Cerebellar cortex (tissue), 1 donor: ENCODE measurements around the gene NUDT17.
"Not testable (repeated sequence)": the region's sequence is repeated elsewhere in the genome, so short reads cannot be mapped to it uniquely, and the experiment has no call there.

Source experiments
- DNase-seq: peaks from one replicate; pipeline ENCODE4 v3.0.0-alpha.2; 2015; ENCODE audit warnings: low spot score

Gene NUDT17

GRCh38 chr1:145845514-145846161 is at the start of gene NUDT17:
TSS of gene NUDT17 (plus strand) at chr1:145845630. CDS start at chr1:145845641, 11 bp downstream.
- peak; percentile 78 for DNase-seq

GRCh38 chr1:145796753-145797152 is 48.7 kb upstream of the NUDT17 start:
- no peak for DNase-seq

GRCh38 chr1:145799806-145800205 is 45.6 kb upstream of the NUDT17 start:
- no peak for DNase-seq

GRCh38 chr1:145804235-145805045 is 41.0 kb upstream of the NUDT17 start:
- no peak for DNase-seq

- DNase-seq: no peak
Measured at GRCh38 chr1:145805057-145805456, 40.4 kb upstream of the NUDT17 start.

- DNase-seq: no peak
Measured at GRCh38 chr1:145806408-145806807, 39.0 kb upstream of the NUDT17 start.

GRCh38 chr1:145806844-145807243 is 38.6 kb upstream of the NUDT17 start:
- no peak for DNase-seq

GRCh38 chr1:145812977-145813810 is 32.2 kb upstream of the NUDT17 start:
- not testable (repeated sequence) for DNase-seq

GRCh38 chr1:145818095-145818494 is 27.3 kb upstream of the NUDT17 start:
- not testable (repeated sequence) for DNase-seq

GRCh38 chr1:145822779-145823331 is 22.6 kb upstream of the NUDT17 start:
- not testable (repeated sequence) for DNase-seq

GRCh38 chr1:145823565-145824498 is 21.6 kb upstream of the NUDT17 start, which contains the start of the genes POLR3C and RNF115:
TSS of gene POLR3C (plus strand) at chr1:145824200. CDS start at chr1:145825777, 1,577 bp downstream.
TSS of gene RNF115 (minus strand) at chr1:145824095. CDS start at chr1:145823873, 222 bp downstream.
- peak; percentile 94 for DNase-seq

- DNase-seq: no peak
Measured at GRCh38 chr1:145824499-145824842, 21.0 kb upstream of the NUDT17 start.

GRCh38 chr1:145826030-145826429 is 19.4 kb upstream of the NUDT17 start:
- no peak for DNase-seq

GRCh38 chr1:145827966-145828365 is 17.5 kb upstream of the NUDT17 start:
- no peak for DNase-seq

- DNase-seq: no peak
Measured at GRCh38 chr1:145828367-145829026, 16.9 kb upstream of the NUDT17 start.

- DNase-seq: not testable (repeated sequence)
Measured at GRCh38 chr1:145830810-145831209, 14.6 kb upstream of the NUDT17 start.

- no peak for DNase-seq
Measured at GRCh38 chr1:145837656-145838055, 7.8 kb upstream of the NUDT17 start.

- no peak for DNase-seq
Measured at GRCh38 chr1:145843031-145843430, 2.4 kb upstream of the NUDT17 start.

GRCh38 chr1:145845144-145845513 is 301 bp upstream of the NUDT17 start:
- no peak for DNase-seq

GRCh38 chr1:145846201-145846612 is 777 bp downstream of the NUDT17 start:
- DNase-seq: peak; percentile 50
